ENCODE results near the gene CNN2. TPM values are rescaled to one million over a fixed set of nuclear protein-coding genes. Genes with fewer than 3 reads are reported as not detected.

Gene CNN2
- total and polyA plus RNA-seq, 2 donors (not counting 1 experiment from before 2014, with no cell fraction given) = 198 to 301 TPM

GRCh38 chr19:984165-984967, 42.0 kb upstream of the CNN2 start, which contains the start of gene WDR18:
WDR18 (plus strand) TSS chr19:984345; CDS start chr19:984354, 9 bp downstream.
- ChIA-PET POLR2A (interaction anchor here (0.5 to 2.1 kb wide), 22 partner anchors 10 to 282 kb away, joined by 3 to 17 read pairs (median 4); partner anchors contain the start of genes ABCA7 and CNN2), CTCF (interaction anchor here (0.7 to 5.3 kb wide), 30 partner anchors 12 to 295 kb away, joined by 3 to 143 read pairs (median 4); partner anchors contain the start of genes ABCA7, ARHGAP45, CFD and MED16)
- Mint-ChIP-seq H3K27me3 (no peaks in the 10 kb centered on the region), H3K9me3 (ENCODE audit: insufficient read depth) (no peaks in the 10 kb centered on the region), H3K4me1 (peaks cover 16% of the 10 kb centered on the region), H3K4me3 (peak within 1 kb of the TSS; percentile 95), H3K27ac (peak within 1 kb of the TSS; percentile 93)
- peak within 1 kb of the TSS; percentile 80 for H2AFZ ChIP-seq (ENCODE audit: insufficient read depth, low read depth, low read length, poor library complexity, severe bottlenecking)
- no peaks in the 10 kb centered on the region for H3K27me3 ChIP-seq (replicated peaks in 1 of 4; ENCODE audit: control extremely low read depth in 1 of 4, control insufficient read depth in 3 of 4, insufficient read depth in 4 of 4, low read length in 3 of 4)
- TF ChIP-seq CTCF (IDR thresholded peaks at IDR 0.05) (no peak), EZH2 (IDR thresholded peaks at IDR 0.05; ENCODE audit: borderline replicate concordance, insufficient read depth, low read depth, low read length, poor library complexity, severe bottlenecking) (no peak)
- under 1% methylated on average over 78 of the region's 78 CpGs for WGBS (ENCODE audit: insufficient coverage)
- intact Hi-C loops (cut with micrococcal nuclease) = loop anchor here (1.0 to 2.0 kb wide), 8 partner anchors 17 to 256 kb away; partner anchors contain the start of genes ATP5F1D, PTBP1, RNU6-2 and TMEM259
- peaks cover 19 to 27% of the 10 kb centered on the region in 2 donors for H3K4me1 ChIP-seq (ENCODE audit: control insufficient read depth in 2 of 2, insufficient read depth in 2 of 2, low read length in 2 of 2)
- H3K9ac ChIP-seq (ENCODE audit: low read length) = peak within 1 kb of the TSS; percentile 89
- peak within 1 kb of the TSS; percentile 95 for H3K4me2 ChIP-seq (replicated peaks; ENCODE audit: low read depth, low read length, poor library complexity, severe bottlenecking)
- H3K9me3 ChIP-seq (ENCODE audit: control extremely low read depth in 1 of 3, control insufficient read depth in 2 of 3, insufficient read depth in 1 of 3, low read length in 2 of 3) = no peaks in the 10 kb centered on the region
- H3K27ac ChIP-seq (ENCODE audit: low read length in 2 of 2) = peak within 1 kb of the TSS; percentile 88 to 90
- peak; percentile 94 for DNase-seq
- peaks cover 5% of the 10 kb centered on the region for H4K20me1 ChIP-seq (ENCODE audit: control insufficient read depth, insufficient read depth, low read length, poor library complexity, severe bottlenecking)
- peak; percentile 90 for ATAC-seq (ENCODE audit: low read depth)
- H3K36me3 ChIP-seq (replicated peaks in 1 of 2; ENCODE audit: control extremely low read depth in 1 of 2, control insufficient read depth in 1 of 2, extremely low read depth in 1 of 2, insufficient read depth in 2 of 2, low read length in 1 of 2) = peaks cover 0 to 13% of the 10 kb centered on the region in 2 experiments
- H3K79me2 ChIP-seq (ENCODE audit: control insufficient read depth, insufficient read depth, low read length) = peaks cover 23% of the 10 kb centered on the region
- peak within 1 kb of the TSS; percentile 40 to 99 (median 88) for H3K4me3 ChIP-seq (ENCODE audit: control extremely low read depth in 1 of 5, extremely low read depth in 1 of 5, insufficient read depth in 1 of 5, low read depth in 2 of 5, low read length in 4 of 5)

All from B cell (primary cell).